Large intestine (tissue), 3 donors: ENCODE results near the gene SELENOH. TPM values are rescaled to one million over a fixed set of nuclear protein-coding genes. Genes with fewer than 3 reads are reported as not detected.

Source experiments
- DNase-seq, 2 donors: peaks; one replicate each; pipeline versions ENCODE4 v3.0.0 to v3.0.0-alpha.2; 2013
- H3K27ac ChIP-seq: one replicate; pipeline ENCODE4 v1.5.1; 2013; ENCODE audit warnings: low read length
- H3K27me3 ChIP-seq: 2 replicates; pipeline ENCODE4 v1.6.1; 2013; ENCODE audit warnings: low read length; ENCODE audit not compliant: control insufficient read depth, insufficient read depth
- H3K36me3 ChIP-seq: 2 replicates; pipeline ENCODE4 v1.6.1; 2013; ENCODE audit warnings: low read length; ENCODE audit not compliant: control insufficient read depth, insufficient read depth
- H3K4me1 ChIP-seq: one replicate; pipeline ENCODE4 v1.6.1; 2013; ENCODE audit warnings: low read length; ENCODE audit not compliant: control insufficient read depth, insufficient read depth
- H3K4me3 ChIP-seq: one replicate; pipeline ENCODE4 v1.5.1; 2013; ENCODE audit warnings: low read length
- H3K9me3 ChIP-seq: one replicate; pipeline ENCODE4 v1.6.1; 2013; ENCODE audit warnings: mild to moderate bottlenecking, low read depth, low read length, moderate library complexity; ENCODE audit not compliant: control insufficient read depth
- polyA plus RNA-seq: library from polyadenylated mRNA; unstranded; fragments of 120-200 nt; gene quantifications from one replicate; pipeline ENCODE4 v1.2.1, GENCODE V29; 2013

Gene SELENOH
- polyA plus RNA-seq, 1 donor: 115 TPM

DNA sequence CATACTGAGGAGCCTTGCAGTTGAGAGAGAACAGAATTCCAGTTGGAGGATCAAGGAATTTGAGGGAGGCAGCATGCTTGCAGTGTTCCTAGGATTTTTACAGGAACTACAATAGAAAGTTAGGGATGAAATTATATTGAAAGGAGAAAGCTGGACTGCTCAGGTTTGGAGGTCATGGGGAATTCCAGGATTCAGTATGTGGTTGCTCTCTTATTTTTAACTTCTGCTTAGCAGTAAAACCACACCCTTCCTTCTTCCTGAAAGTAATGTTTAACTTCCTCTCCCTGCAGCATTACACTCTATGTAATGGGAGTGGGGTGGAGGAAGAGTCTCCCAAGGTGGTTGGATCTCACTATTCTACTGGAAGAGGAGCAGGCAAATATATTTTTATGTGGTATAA, 51.6 kb downstream of the SELENOH start:
- no peak overlapping the region for H3K4me3 ChIP-seq

More for the DNA sequence above, 51.6 kb downstream of the SELENOH start:
- H3K27ac ChIP-seq: peak overlapping the region; percentile 33
- peaks cover 49% of the 10 kb centered on the region for H3K36me3 ChIP-seq
- peak in 1 of 2 donors; percentile 69 for DNase-seq
- no peaks in the 10 kb centered on the region for H3K27me3 ChIP-seq
- peaks cover 47% of the 10 kb centered on the region for H3K4me1 ChIP-seq
- no peaks in the 10 kb centered on the region for H3K9me3 ChIP-seq

Other genes with a start within 250 kb of the SELENOH start
- 16.0 TPM for gene SLC43A1, start 225.8 kb upstream of the SELENOH start, polyA plus RNA-seq
- 29.8 TPM for gene TIMM10, start 210.7 kb upstream of the SELENOH start, polyA plus RNA-seq
- 0.58 TPM for gene SMTNL1, start 203.9 kb upstream of the SELENOH start, polyA plus RNA-seq
- 60.3 TPM for gene UBE2L6, start 173.8 kb upstream of the SELENOH start, polyA plus RNA-seq
- gene SERPING1, start 143.8 kb upstream of the SELENOH start, polyA plus RNA-seq: 48.9 TPM
- gene YPEL4, start 91.6 kb upstream of the SELENOH start, polyA plus RNA-seq: 2.6 TPM
- 13.8 TPM for gene CLP1, start 83.7 kb upstream of the SELENOH start, polyA plus RNA-seq
- 46.4 TPM for gene ZDHHC5, start 73.4 kb upstream of the SELENOH start, polyA plus RNA-seq
- gene MED19, start 29.3 kb upstream of the SELENOH start, polyA plus RNA-seq: 14.4 TPM
- 108 TPM for gene TMX2, start 28.9 kb upstream of the SELENOH start, polyA plus RNA-seq
- 0.09 TPM for gene BTBD18, start 10.3 kb downstream of the SELENOH start, polyA plus RNA-seq
- 224 TPM for gene CTNND1, start 20.3 kb downstream of the SELENOH start, polyA plus RNA-seq